Measurements from ENCODE around the gene PCED1B. TPM values are rescaled to one million over a fixed set of nuclear protein-coding genes. Genes with fewer than 3 reads are reported as not detected.

PCED1B gene
- total RNA-seq, 4 donors from 2014 or later, result 2.6 to 4.6 (median 4.2) TPM

DNA sequence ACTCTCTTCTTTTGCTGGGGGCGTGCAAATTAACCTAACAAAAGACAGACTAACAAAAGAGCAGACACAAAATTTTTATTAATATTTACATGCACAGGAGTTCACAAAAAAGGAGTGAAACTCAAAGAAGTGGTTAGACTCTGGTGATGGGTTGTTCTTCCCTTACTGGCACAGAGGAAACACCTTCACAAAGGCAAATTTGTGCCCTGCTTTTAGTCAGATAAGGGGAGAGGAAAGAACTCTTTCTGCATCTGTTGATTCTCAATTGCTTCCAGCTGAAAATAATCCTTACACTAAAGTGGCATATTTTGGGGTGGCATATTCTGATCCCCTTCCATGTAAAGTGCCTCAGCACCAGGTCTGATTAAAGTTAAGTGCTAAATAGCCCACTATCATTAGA is 190.5 kb downstream of the PCED1B start:
- TF ChIP-seq CTCF (IDR thresholded peaks at IDR 0.05; ENCODE audit: low read depth), result no peak

DNA sequence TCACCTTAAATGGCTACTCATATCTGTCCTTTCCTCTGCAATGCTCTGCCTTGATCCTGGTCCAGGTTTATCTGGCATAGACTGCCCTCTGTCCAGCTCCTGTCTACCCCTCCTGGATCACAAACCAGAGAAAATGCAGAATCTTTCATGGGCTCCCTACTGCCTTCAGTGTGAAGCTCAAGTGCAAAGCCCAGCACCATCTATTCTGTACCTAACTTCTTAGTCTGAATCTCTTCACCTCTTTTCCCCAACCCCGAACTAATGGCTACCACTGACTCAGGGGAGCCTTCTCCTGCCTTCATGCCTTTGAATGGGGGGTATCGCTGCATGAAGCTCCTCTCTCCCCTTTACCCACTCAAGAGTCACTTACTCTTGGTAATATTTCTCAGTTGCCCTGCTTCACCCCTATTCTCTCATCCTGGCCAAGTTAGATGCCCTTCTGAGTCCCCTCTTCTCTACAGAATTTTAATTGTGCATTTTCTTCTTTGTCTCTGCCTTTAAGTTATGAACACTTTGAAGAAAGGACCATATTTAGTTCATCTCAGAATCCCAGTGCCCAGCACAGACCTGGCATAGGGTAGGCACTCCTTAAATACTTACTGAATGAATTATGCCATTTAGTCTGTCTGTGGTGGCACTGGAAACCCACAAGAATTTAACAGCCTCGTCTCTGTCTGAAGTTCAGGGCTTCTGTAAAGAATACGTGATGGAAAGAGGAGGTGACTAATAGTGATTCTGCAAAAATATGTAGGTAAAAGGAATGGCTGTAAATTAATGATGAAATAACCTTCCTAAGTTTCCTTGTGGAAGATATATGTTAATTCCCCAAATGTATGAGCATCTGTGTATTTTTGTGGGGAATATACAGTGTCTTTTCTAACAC is 191.6 kb downstream of the PCED1B start:
- no peak for TF ChIP-seq CTCF (IDR thresholded peaks at IDR 0.05; ENCODE audit: low read depth)

GRCh38 chr12:47271800-47272239 is 192.4 kb downstream of the PCED1B start:
- TF ChIP-seq CTCF (IDR thresholded peaks at IDR 0.05; ENCODE audit: low read depth), result no peak

- no peak for TF ChIP-seq CTCF (IDR thresholded peaks at IDR 0.05; ENCODE audit: low read depth)
Measured at GRCh38 chr12:47272412-47273190, 193.2 kb downstream of the PCED1B start.

GRCh38 chr12:47273191-47273626 is 193.8 kb downstream of the PCED1B start:
- TF ChIP-seq CTCF (IDR thresholded peaks at IDR 0.05; ENCODE audit: low read depth), result no peak

DNA sequence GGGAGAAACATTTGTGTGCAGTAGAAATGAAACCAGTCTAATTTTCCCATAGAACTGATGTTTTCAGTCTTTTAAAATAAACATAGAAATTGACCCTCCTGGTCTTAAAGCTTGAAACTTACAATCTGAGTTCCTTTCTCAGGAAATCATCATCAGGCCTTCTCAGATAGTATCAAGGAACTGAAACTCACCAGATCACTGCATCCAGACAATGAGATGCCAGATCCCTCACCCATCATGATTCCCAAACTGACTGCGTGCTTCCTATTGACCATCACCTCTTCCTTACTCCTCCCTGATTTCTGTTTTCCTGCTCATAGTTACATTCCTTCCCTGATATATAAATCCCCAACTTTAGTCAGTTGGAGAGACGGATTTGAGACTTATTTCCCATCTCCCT is 195.3 kb downstream of the PCED1B start:
- TF ChIP-seq CTCF (IDR thresholded peaks at IDR 0.05; ENCODE audit: low read depth), result no peak

DNA sequence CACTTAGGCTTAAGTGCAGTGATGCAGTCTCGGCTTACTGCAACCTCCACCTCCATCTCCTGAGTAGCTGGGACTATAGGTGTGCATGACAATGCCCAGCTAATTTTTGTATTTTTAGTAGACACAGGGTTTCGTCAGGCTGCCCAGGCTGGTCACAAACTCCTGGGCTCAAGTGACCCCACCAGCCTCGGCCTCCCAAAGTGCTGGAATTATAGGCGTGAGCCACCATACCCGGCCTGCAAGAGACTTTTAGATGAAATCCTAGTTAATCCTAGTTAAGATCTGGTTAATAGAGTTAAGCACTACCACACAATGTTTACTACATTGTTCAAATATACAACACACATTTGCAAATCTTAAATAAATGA is 196.8 kb downstream of the PCED1B start:
- no peak for TF ChIP-seq CTCF (IDR thresholded peaks at IDR 0.05; ENCODE audit: low read depth)
